ENCODE results near the gene SLC22A4. TPM values are rescaled to one million over a fixed set of nuclear protein-coding genes. Genes with fewer than 3 reads are reported as not detected.

Gene SLC22A4
- total RNA-seq, 2 donors from 2014 or later, result 0.68 TPM; not detected in 1

- Histone ChIP-seq H3K4me1 (ENCODE audit: control insufficient read depth, insufficient read depth, low read length) (peaks cover 2% of the 10 kb centered on the region), H3K4me3 (ENCODE audit: low read length) (no peak overlapping the region), H3K27ac (ENCODE audit: low read depth, low read length) (no peak overlapping the region), H3K9me3 (ENCODE audit: control insufficient read depth, low read length) (no peaks in the 10 kb centered on the region), H3K27me3 (ENCODE audit: control insufficient read depth, insufficient read depth, low read length, poor library complexity, severe bottlenecking) (peaks cover 29% of the 10 kb centered on the region), H3K36me3 (ENCODE audit: control insufficient read depth, insufficient read depth, low read length) (no peaks in the 10 kb centered on the region), H3K9ac (ENCODE audit: extremely low read depth, low read length, poor library complexity, severe bottlenecking) (no peak overlapping the region)
- no peak for DNase-seq
- Mint-ChIP-seq H3K36me3 (ENCODE audit: low read depth) (no peaks in the 10 kb centered on the region), H3K9me3 (no peaks in the 10 kb centered on the region), H3K27me3 (ENCODE audit: insufficient read depth) (peaks cover 15% of the 10 kb centered on the region), H3K4me3 (no peak overlapping the region), H3K27ac (no peak overlapping the region), H3K4me1 (peaks cover 13% of the 10 kb centered on the region)
- TF ChIP-seq CTCF (conservative IDR thresholded peaks at IDR 0.05), result no peak
- 86 to 92% methylated on average over 3 of the region's 4 CpGs for whole genome bisulfite sequencing, 2 experiments (ENCODE audit: insufficient coverage in 1 of 2, insufficient read length in 1 of 2)
These were observed 74.0 kb downstream of the SLC22A4 start for GRCh38 chr5:132368186-132368585.

- Histone ChIP-seq H3K36me3 (ENCODE audit: control insufficient read depth, insufficient read depth, low read length) (no peaks in the 10 kb centered on the region), H3K27ac (ENCODE audit: low read depth, low read length) (no peak overlapping the region), H3K9ac (ENCODE audit: extremely low read depth, low read length, poor library complexity, severe bottlenecking) (peak overlapping the region; percentile 55), H3K27me3 (ENCODE audit: control insufficient read depth, insufficient read depth, low read length, poor library complexity, severe bottlenecking) (peaks cover 26% of the 10 kb centered on the region), H3K9me3 (ENCODE audit: control insufficient read depth, low read length) (no peaks in the 10 kb centered on the region), H3K4me1 (ENCODE audit: control insufficient read depth, insufficient read depth, low read length) (peaks cover 2% of the 10 kb centered on the region), H3K4me3 (ENCODE audit: low read length) (peak overlapping the region; percentile 83)
- Mint-ChIP-seq H3K36me3 (ENCODE audit: low read depth) (no peaks in the 10 kb centered on the region), H3K9me3 (no peaks in the 10 kb centered on the region), H3K4me1 (peaks cover 13% of the 10 kb centered on the region), H3K27me3 (ENCODE audit: insufficient read depth) (peaks cover 15% of the 10 kb centered on the region), H3K27ac (peak overlapping the region; percentile 64), H3K4me3 (peak overlapping the region; percentile 69)
- WGBS, 2 experiments (ENCODE audit: insufficient coverage in 1 of 2, insufficient read length in 1 of 2), result 29 to 34% methylated on average over 8 to 9 of the region's 9 CpGs
- no peak for TF ChIP-seq CTCF (conservative IDR thresholded peaks at IDR 0.05)
- no peak for DNase-seq
These were observed 74.8 kb downstream of the SLC22A4 start for GRCh38 chr5:132369007-132369473.

GRCh38 chr5:132369474-132370180 lies 75.4 kb downstream of the SLC22A4 start, which contains the start of gene SLC22A5:
Gene SLC22A5 (plus strand): TSS chr5:132369710. CDS start chr5:132369973, 263 bp downstream.
- Histone ChIP-seq H3K4me1 (ENCODE audit: control insufficient read depth, insufficient read depth, low read length) (peaks cover 6% of the 10 kb centered on the region), H3K9me3 (ENCODE audit: control insufficient read depth, low read length) (no peaks in the 10 kb centered on the region), H3K9ac (ENCODE audit: extremely low read depth, low read length, poor library complexity, severe bottlenecking) (peak within 1 kb of the TSS; percentile 55), H3K27me3 (ENCODE audit: control insufficient read depth, insufficient read depth, low read length, poor library complexity, severe bottlenecking) (peaks cover 22% of the 10 kb centered on the region), H3K36me3 (ENCODE audit: control insufficient read depth, insufficient read depth, low read length) (no peaks in the 10 kb centered on the region), H3K27ac (ENCODE audit: low read depth, low read length) (no peak within 1 kb of the TSS), H3K4me3 (ENCODE audit: low read length) (peak within 1 kb of the TSS; percentile 83)
- H3K27me3 Mint-ChIP-seq (ENCODE audit: insufficient read depth), result peaks cover 15% of the 10 kb centered on the region
- no peaks in the 10 kb centered on the region for H3K9me3 Mint-ChIP-seq
- TF ChIP-seq CTCF (conservative IDR thresholded peaks at IDR 0.05), result no peak
- peak within 1 kb of the TSS; percentile 64 for H3K27ac Mint-ChIP-seq
- H3K4me1 Mint-ChIP-seq, result peaks cover 19% of the 10 kb centered on the region
- H3K4me3 Mint-ChIP-seq, result peak within 1 kb of the TSS; percentile 69
- no peaks in the 10 kb centered on the region for H3K36me3 Mint-ChIP-seq (ENCODE audit: low read depth)
- 0% methylated on average over 22 to 83 of the region's 83 CpGs for WGBS, 2 experiments (ENCODE audit: insufficient coverage in 1 of 2, insufficient read length in 1 of 2)
- DNase-seq, result peak; percentile 94
